ENCODE measurements around the gene ZNF836. TPM values are rescaled to one million over a fixed set of nuclear protein-coding genes. Genes with fewer than 3 reads are reported as not detected.
A peak's percentile ranks its signal among the peaks of the same experiment; 100 is the strongest.

Gene ZNF836
- total RNA-seq, 1 donor from 2014 or later = 47.7 TPM

GRCh38 chr19:52189735-52190486 lies 18.5 kb upstream of the ZNF836 start, which contains the start of gene PPP2R1A:
PPP2R1A (plus strand) TSS chr19:52190052; CDS start chr19:52190097, 45 bp downstream.
- FAIRE-seq (peak; percentile 99), DNase-seq (ENCODE audit: low spot score in 2 of 2) (peak; percentile 91 to 93)

DNA sequence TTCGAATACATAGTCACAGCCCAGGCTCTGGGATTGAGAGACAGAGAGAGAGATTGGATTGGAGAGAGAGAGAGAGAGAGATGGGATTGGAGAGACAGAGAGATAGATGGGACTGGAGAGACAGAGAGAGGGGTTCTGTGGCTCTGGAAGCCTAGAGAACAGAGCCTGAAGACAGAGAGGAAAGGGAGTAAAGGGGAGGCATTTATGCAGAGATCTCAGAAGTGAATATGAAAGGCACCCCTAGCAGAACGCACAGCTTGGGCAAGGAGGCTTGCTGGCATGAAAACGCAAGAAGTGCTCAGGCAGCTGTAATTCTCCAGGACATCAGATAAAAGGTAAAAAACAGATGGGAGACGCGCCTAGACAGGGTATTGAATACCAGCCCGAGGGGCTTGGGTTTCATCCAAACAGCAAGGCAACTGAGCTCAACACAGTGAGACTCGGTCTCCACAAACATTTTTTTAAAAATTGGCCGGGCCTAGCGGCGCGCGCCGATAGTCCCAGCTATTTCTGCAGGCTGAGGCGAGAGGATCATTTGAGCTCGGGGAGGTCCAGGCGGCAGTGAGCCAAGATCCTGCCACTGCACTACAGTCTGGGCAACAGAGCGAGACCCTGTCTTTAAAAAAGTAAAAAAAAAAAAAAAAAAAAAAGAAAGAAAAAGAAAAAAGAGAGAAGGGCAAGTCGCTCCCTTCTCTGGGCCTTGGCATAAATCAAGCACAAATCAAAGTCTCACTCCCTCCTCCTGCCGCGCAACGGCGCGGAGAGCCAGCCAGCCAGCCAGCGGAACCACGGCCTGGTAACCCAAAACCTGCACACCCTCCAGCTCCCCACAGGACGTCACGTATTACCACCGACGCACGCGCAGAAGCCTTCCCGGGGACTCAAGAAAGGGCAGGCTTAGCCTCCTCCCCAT lies 17.7 kb upstream of the ZNF836 start:
- DNase-seq (ENCODE audit: low spot score in 2 of 2) = no peak
- FAIRE-seq = no peak

- no peak for DNase-seq (ENCODE audit: low spot score in 2 of 2)
- no peak for FAIRE-seq
Observed at GRCh38 chr19:52187407-52187806, 16.0 kb upstream of the ZNF836 start.

DNA sequence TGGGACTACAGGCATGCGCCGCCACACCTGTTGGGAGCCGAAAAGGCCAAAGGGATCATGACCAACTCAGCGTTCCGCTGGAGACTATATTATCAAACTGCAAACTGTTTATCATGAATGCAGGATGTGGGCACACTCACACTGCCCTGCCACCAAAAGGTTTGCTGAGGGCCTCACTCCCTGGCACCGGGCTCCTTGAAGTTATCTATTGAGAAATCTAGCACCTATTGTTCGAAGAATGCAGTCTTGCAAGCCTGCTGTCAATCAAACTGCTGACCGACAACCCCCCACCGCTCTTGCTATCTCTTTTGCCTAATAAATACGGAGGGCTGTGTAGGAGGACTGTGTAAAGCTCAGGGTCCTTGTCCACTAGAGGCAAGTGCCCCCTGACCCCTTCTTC lies 5.2 kb upstream of the ZNF836 start:
- DNase-seq (ENCODE audit: low spot score in 2 of 2) (no peak), FAIRE-seq (no peak)

DNA sequence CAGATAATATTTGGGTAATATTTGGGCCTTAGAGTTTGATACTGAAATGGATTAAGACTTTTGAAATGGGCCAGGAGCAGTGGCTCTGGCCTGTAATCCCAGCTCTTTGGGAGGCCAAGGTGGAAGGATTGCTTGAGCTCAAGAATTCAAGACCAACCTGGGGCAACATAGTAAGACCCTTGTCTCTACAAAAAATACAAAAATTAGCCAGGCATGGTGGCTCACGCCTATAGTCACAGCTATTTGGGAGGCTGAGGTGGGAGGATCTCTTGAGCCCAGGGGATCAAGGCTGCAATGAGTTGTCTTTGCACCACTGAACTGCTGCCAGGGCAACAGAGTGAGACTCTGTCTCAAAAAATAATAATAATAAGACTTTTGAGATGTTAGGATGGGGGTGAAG lies 926 bp upstream of the ZNF836 start:
- DNase-seq (ENCODE audit: low spot score in 2 of 2) = no peak
- FAIRE-seq = no peak

DNA sequence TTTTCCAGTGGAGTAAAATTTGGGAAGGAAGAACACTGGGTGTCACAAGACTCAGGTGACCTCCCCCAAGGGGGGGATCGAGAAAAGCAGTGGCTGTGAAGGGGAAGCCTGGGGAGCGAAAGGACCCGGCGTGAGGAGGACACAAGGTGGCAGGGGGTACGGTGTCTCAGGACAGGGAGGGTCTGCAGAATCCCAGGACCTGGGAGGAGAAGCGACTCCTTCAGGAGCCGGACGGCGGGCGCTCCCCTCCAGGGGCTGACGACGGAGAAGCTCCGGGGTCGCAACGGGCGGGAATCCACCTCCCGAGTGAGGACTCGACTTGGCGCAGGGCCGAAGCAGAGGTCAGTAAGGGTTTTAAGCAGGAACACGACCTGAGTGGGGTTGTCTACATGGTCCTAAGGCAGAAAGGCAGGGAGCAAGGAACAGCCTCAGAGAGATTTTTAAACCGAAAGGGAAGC lies 529 bp downstream of the ZNF836 start:
- FAIRE-seq = no peak
- DNase-seq (ENCODE audit: low spot score in 2 of 2) = peak in 1 of 2 donors; percentile 33

GRCh38 chr19:52170304-52170703 lies 1.1 kb downstream of the ZNF836 start:
- FAIRE-seq (no peak), DNase-seq (ENCODE audit: low spot score in 2 of 2) (no peak)

DNA sequence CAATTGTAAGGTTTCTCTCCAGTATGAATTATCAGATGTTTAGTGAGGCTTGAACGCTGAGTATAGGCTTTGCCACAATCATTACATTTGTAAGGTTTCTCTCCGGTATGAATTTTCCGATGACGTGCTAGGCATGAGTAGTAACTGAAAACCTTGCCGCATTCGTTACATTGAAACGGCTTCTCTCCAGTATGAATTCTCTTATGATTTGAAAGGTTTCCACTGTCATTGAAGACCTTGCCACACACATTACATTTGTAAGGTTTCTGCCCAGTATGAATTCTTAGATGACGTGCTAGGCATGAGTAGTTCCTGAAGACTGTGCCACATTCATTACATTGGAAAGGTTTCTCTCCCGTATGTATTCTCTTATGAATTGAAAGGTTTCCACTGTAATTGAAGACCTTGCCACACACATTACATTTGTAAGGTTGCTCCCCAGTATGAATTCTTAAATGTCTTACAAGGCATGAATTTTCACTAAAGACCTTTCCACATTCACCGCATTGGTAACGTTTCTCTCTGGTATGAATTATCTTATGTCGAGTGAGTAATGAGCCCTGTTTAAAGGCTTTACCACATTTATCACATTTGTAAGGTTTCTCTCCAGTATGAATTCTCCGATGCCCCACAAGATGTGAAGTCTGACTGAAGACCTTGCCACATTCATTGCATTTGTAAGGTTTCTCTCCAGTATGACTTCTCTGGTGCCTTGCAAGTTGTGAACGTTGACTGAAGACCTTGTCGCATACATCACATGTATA lies 15.6 kb downstream of the ZNF836 start:
- FAIRE-seq (no peak), DNase-seq (ENCODE audit: low spot score in 2 of 2) (no peak)

- FAIRE-seq (no peak), DNase-seq (ENCODE audit: low spot score in 2 of 2) (no peak)
Observed at GRCh38 chr19:52148256-52148655, 23.2 kb downstream of the ZNF836 start.

- FAIRE-seq = no peak
- no peak for DNase-seq (ENCODE audit: low spot score in 2 of 2)
Observed at GRCh38 chr19:52142001-52142595, 29.3 kb downstream of the ZNF836 start.

DNA sequence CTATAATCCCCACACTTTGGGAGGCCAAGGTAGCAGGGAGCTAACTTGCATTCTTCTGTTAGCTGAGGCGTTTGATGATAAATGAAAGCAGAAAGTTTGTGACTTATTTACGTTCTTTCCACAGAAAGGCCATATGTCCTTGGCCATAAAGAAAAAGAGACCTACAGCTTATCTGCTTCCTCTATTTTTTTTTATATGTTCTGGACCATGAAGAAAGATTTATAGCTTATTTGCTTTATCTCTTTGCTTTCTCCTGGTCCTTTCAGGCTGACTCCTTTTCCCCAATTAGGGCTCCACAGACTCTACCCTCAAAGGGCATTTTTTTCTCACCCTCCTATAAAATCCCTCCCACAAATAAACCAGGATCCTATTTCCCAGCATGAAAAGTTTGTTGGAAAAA lies 30.2 kb downstream of the ZNF836 start:
- no peak for DNase-seq (ENCODE audit: low spot score in 2 of 2)
- no peak for FAIRE-seq

- DNase-seq (ENCODE audit: low spot score in 2 of 2) = peak in 1 of 2 donors; percentile 95
- no peak for FAIRE-seq
Observed at GRCh38 chr19:52140032-52140710, 31.2 kb downstream of the ZNF836 start.

DNA sequence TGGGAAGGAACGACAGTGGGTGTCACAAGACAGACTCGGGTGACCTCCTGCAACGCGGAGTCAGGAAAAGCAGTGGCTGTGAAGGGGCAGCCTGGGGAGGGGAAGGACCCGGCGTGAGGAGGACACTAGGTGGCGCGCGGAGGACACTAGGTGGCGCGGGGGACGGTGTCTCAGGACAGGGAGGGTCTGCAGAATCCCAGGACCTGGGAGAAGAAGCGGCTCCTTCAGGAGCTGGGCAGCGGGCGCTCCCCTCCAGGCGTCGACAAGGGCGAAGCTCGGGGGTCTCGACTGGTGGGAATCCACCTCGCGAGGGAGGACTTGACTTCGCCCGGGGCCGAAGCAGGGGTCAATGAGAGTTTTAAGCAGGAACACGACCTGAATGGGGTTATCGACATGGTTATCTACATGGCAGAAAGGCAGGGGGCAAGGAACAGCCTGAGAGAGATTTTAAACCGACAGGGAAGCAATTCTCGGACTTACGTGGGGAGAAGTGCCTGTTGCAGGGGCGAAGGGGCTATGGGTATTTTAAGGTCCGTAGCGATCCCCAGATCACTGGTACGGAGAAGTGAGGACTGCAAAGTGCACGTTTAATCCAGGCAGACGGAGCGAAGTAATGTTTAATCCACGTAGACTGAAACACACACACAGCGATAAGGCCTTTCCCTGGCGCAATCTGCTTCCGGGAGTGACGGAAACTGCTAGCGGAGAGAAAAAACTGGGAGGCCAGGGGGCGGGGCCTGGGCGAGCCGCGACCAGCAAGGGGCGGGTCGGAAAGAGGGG lies 32.0 kb downstream of the ZNF836 start, which contains the start of gene ZNF616:
Gene ZNF616 (minus strand): TSS at position 687 of the 780 bp plus-strand sequence. CDS start 9,426 bp downstream, outside the sequence.
- no peak for FAIRE-seq
- DNase-seq (ENCODE audit: low spot score in 2 of 2) = peak; percentile 70 to 82

GRCh38 chr19:52138983-52139251 lies 32.5 kb downstream of the ZNF836 start:
- DNase-seq (ENCODE audit: low spot score in 2 of 2) = no peak
- FAIRE-seq = no peak

DNA sequence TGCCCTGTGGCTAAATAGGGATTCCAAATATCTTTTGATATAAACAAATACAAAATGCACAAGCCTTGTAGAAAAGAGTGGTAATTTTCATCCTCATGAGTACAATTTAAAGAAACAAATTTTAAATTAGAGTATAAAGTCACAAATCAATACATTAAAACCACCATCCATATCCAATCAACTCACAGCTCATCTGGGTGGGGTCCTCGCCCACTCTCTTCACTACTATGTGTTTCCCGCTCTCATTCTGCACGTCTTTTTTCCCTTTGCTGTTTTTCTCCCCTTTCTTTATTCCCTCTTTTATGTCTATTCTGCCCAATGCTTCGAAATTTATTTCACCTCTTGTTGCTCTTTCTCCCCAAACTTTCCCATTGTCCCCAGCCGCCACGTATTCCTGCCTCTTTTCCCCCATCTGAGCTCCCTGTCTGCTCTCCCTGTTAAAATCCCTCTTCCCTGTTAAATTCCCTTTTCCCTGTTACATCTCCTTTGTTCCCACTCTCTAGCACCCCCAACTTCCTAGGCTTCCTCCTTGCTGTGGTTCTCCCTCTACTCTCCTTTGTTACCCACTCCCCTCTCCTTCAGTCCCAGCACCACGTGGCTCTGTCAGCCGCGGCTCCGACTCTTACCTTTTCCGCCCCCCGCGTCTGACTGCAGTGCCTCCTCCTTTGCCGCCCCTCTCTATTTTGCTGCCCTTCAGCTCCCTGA lies 33.0 kb downstream of the ZNF836 start:
- FAIRE-seq (no peak), DNase-seq (ENCODE audit: low spot score in 2 of 2) (no peak)

DNA sequence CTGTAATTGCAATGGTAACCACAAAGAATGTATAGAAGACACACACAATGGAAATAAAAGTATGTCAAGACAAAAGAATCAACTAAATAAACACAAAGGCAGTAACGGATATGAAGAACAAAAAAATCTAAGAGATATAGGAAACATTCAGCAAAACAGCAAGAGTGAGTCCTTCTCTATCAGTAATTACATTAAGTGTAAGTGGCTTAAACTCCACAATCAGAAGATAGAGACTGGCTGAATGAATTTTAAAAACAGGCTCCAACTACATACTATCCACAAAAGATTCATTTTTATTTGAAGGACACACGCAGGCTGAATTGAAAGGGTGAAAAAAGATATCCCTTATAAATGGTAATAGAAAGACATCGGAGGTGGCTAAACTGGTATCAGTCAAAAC lies 51.1 kb downstream of the ZNF836 start:
- no peak for DNase-seq (ENCODE audit: low spot score in 2 of 2)
- FAIRE-seq = no peak

GRCh38 chr19:52115526-52116053 lies 55.8 kb downstream of the ZNF836 start:
- FAIRE-seq = no peak
- no peak for DNase-seq (ENCODE audit: low spot score in 2 of 2)

- DNase-seq (ENCODE audit: low spot score in 2 of 2) (no peak), FAIRE-seq (no peak)
Observed at GRCh38 chr19:52114691-52115090, 56.7 kb downstream of the ZNF836 start.

All from frontal cortex (tissue), 4 donors.